A172 (cell line): ENCODE results near the gene RUFY4. TPM values are rescaled to one million over a fixed set of nuclear protein-coding genes. Genes with fewer than 3 reads are reported as not detected.
A peak's percentile ranks its signal among the peaks of the same experiment; 100 is the strongest.

Experiments
- DNase-seq: peaks from one replicate; pipeline ENCODE4 v3.0.0-alpha.2; 2015; ENCODE audit warnings: low spot score
- total RNA-seq: library from RNA; depleted of rRNA; stranded (reverse); fragments of >200 nt; shearing (Covaris generic); gene quantifications from 2 replicates; pipeline ENCODE4 v1.2.3, GENCODE V29; 2014; rRNA removed

RUFY4 gene
- total RNA-seq, result not detected in 2 replicates

- peak; percentile 72 for DNase-seq
These were observed at the start of gene RUFY4 for GRCh38 chr2:218068721-218069334. TSS of gene RUFY4 (plus strand) at chr2:218069253. CDS start at chr2:218070606, 1,353 bp downstream.

- no peak for DNase-seq
These were observed 49.5 kb upstream of the RUFY4 start for GRCh38 chr2:218019411-218020060.

GRCh38 chr2:218020281-218020680 lies 48.8 kb upstream of the RUFY4 start:
- no peak for DNase-seq

GRCh38 chr2:218020966-218021535 lies 48.0 kb upstream of the RUFY4 start:
- DNase-seq, result no peak

- no peak for DNase-seq
These were observed 47.4 kb upstream of the RUFY4 start for GRCh38 chr2:218021536-218022071.

- no peak for DNase-seq
These were observed 46.8 kb upstream of the RUFY4 start for GRCh38 chr2:218022131-218022850.

- DNase-seq, result no peak
These were observed 46.1 kb upstream of the RUFY4 start for GRCh38 chr2:218022851-218023530.

GRCh38 chr2:218023636-218024035 lies 45.4 kb upstream of the RUFY4 start:
- DNase-seq, result no peak

- DNase-seq, result no peak
These were observed 44.7 kb upstream of the RUFY4 start for GRCh38 chr2:218024336-218024735.

GRCh38 chr2:218024871-218025270 lies 44.2 kb upstream of the RUFY4 start:
- DNase-seq, result no peak

GRCh38 chr2:218026244-218026643 lies 42.8 kb upstream of the RUFY4 start:
- no peak for DNase-seq

GRCh38 chr2:218026676-218027425 lies 42.2 kb upstream of the RUFY4 start:
- no peak for DNase-seq

GRCh38 chr2:218027426-218028188 lies 41.4 kb upstream of the RUFY4 start:
- no peak for DNase-seq

GRCh38 chr2:218028189-218028495 lies 40.9 kb upstream of the RUFY4 start:
- DNase-seq, result no peak

GRCh38 chr2:218028562-218029348 lies 40.3 kb upstream of the RUFY4 start:
- no peak for DNase-seq

- no peak for DNase-seq
These were observed 39.4 kb upstream of the RUFY4 start for GRCh38 chr2:218029366-218030360.

GRCh38 chr2:218030409-218031195 lies 38.5 kb upstream of the RUFY4 start:
- no peak for DNase-seq

GRCh38 chr2:218031261-218031660 lies 37.8 kb upstream of the RUFY4 start:
- DNase-seq, result no peak
